Endothelial cell (in vitro differentiated cells): ENCODE measurements around the gene PNMA6E. TPM values are rescaled to one million over a fixed set of nuclear protein-coding genes. Genes with fewer than 3 reads are reported as not detected.

Experiments
- DNase-seq: peaks from one replicate; pipeline ENCODE4 v3.0.0; 2021; ENCODE audit warnings: low spot score
- H3K27ac Mint-ChIP-seq: one replicate; pipeline ENCODE4 v1.8.0; 2021; ENCODE audit warnings: mixed read lengths, inconsistent platforms; ENCODE audit not compliant: unreplicated experiment
- H3K27me3 Mint-ChIP-seq: one replicate; pipeline ENCODE4 v1.8.0; 2021; ENCODE audit warnings: mild to moderate bottlenecking, moderate library complexity, mixed read lengths, inconsistent platforms; ENCODE audit not compliant: unreplicated experiment
- H3K36me3 Mint-ChIP-seq: one replicate; pipeline ENCODE4 v1.8.0; 2021; ENCODE audit warnings: mild to moderate bottlenecking, low read depth, mixed read lengths, inconsistent platforms; ENCODE audit not compliant: unreplicated experiment
- H3K4me1 Mint-ChIP-seq: one replicate; pipeline ENCODE4 v1.8.0; 2021; ENCODE audit warnings: mild to moderate bottlenecking, mixed read lengths, inconsistent platforms; ENCODE audit not compliant: unreplicated experiment
- H3K4me3 Mint-ChIP-seq: one replicate; pipeline ENCODE4 v1.8.0; 2021; ENCODE audit warnings: mild to moderate bottlenecking, mixed read lengths, inconsistent platforms; ENCODE audit not compliant: unreplicated experiment
- H3K9me3 Mint-ChIP-seq: one replicate; pipeline ENCODE4 v1.8.0; 2021; ENCODE audit warnings: mixed read lengths, inconsistent platforms; ENCODE audit not compliant: unreplicated experiment
- CTCF ChIP-seq: fragments of 200-600 bp; sonication (generic); IDR thresholded peaks from one replicate; pipeline ENCODE4 v1.5.0; 2021; ENCODE audit warnings: antibody characterized with exemption; ENCODE audit not compliant: unreplicated experiment
- total RNA-seq: library from RNA; stranded (reverse); fragmentation: NEBNext Ultra II Directional; extraction: Animal tissue kit (Norgen Biotek cat#: 25700); gene quantifications from one replicate; pipeline ENCODE4 v1.2.1, GENCODE V29; 2021; ENCODE audit not compliant: unreplicated experiment

PNMA6E gene
- total RNA-seq, 1 donor from 2014 or later = not detected

GRCh38 chrX:153410373-153410772, 9.2 kb upstream of the PNMA6E start:
- Mint-ChIP-seq H3K4me1 (no peaks in the 10 kb centered on the region), H3K4me3 (no peak overlapping the region), H3K27ac (no peak overlapping the region), H3K36me3 (no peaks in the 10 kb centered on the region), H3K27me3 (peaks cover 6% of the 10 kb centered on the region), H3K9me3 (no peaks in the 10 kb centered on the region)
- no peak for DNase-seq
- no peak for TF ChIP-seq CTCF

GRCh38 chrX:153409414-153410101, 8.4 kb upstream of the PNMA6E start:
- no peak for TF ChIP-seq CTCF
- H3K9me3 Mint-ChIP-seq = no peaks in the 10 kb centered on the region
- H3K4me1 Mint-ChIP-seq = no peaks in the 10 kb centered on the region
- H3K4me3 Mint-ChIP-seq = no peak overlapping the region
- peaks cover 6% of the 10 kb centered on the region for H3K27me3 Mint-ChIP-seq
- no peak overlapping the region for H3K27ac Mint-ChIP-seq
- no peaks in the 10 kb centered on the region for H3K36me3 Mint-ChIP-seq
- no peak for DNase-seq

- Mint-ChIP-seq H3K27me3 (peaks cover 6% of the 10 kb centered on the region), H3K4me1 (no peaks in the 10 kb centered on the region), H3K9me3 (no peaks in the 10 kb centered on the region), H3K27ac (no peak overlapping the region), H3K4me3 (no peak overlapping the region), H3K36me3 (no peaks in the 10 kb centered on the region)
- no peak for DNase-seq
- no peak for TF ChIP-seq CTCF
Observed at GRCh38 chrX:153408871-153409351, 7.8 kb upstream of the PNMA6E start.

GRCh38 chrX:153408221-153408721, 7.1 kb upstream of the PNMA6E start:
- Mint-ChIP-seq H3K4me1 (no peaks in the 10 kb centered on the region), H3K27me3 (peaks cover 6% of the 10 kb centered on the region), H3K36me3 (no peaks in the 10 kb centered on the region), H3K4me3 (no peak overlapping the region), H3K9me3 (no peaks in the 10 kb centered on the region), H3K27ac (no peak overlapping the region)
- DNase-seq = no peak
- TF ChIP-seq CTCF = no peak

- no peak overlapping the region for H3K27ac Mint-ChIP-seq
- no peaks in the 10 kb centered on the region for H3K4me1 Mint-ChIP-seq
- no peaks in the 10 kb centered on the region for H3K9me3 Mint-ChIP-seq
- DNase-seq = no peak
- TF ChIP-seq CTCF = no peak
- H3K27me3 Mint-ChIP-seq = peaks cover 6% of the 10 kb centered on the region
- H3K4me3 Mint-ChIP-seq = no peak overlapping the region
- H3K36me3 Mint-ChIP-seq = no peaks in the 10 kb centered on the region
Observed at GRCh38 chrX:153407736-153408135, 6.6 kb upstream of the PNMA6E start.
